Measurements from ENCODE around the gene OR2T2.
"Not testable (repeated sequence)": the region's sequence is repeated elsewhere in the genome, so short reads cannot be mapped to it uniquely, and the experiment has no call there.

DNA sequence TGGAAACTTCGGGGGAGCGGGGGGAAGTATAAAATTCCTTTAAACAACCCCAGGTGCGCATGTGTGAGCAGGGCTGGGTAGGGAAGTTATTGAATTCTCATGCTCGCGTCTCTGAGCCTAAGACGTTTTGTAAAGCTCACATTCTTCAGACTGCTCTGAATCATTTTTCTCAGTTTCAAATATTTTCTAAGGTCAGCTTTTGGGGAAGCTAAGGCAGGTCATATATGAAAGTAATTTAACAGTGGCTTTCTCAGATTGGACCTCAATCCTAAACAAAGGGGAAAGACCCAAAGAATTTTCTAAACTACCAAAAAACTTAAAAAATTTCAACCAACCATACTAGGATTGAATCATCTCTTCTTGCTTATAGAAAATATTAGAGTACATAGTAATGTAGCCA lies 10.5 kb upstream of the OR2T2 start:
- TF ChIP-seq, protein P1, sequence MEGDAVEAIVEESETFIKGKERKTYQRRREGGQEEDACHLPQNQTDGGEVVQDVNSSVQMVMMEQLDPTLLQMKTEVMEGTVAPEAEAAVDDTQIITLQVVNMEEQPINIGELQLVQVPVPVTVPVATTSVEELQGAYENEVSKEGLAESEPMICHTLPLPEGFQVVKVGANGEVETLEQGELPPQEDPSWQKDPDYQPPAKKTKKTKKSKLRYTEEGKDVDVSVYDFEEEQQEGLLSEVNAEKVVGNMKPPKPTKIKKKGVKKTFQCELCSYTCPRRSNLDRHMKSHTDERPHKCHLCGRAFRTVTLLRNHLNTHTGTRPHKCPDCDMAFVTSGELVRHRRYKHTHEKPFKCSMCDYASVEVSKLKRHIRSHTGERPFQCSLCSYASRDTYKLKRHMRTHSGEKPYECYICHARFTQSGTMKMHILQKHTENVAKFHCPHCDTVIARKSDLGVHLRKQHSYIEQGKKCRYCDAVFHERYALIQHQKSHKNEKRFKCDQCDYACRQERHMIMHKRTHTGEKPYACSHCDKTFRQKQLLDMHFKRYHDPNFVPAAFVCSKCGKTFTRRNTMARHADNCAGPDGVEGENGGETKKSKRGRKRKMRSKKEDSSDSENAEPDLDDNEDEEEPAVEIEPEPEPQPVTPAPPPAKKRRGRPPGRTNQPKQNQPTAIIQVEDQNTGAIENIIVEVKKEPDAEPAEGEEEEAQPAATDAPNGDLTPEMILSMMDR (IDR thresholded peaks at IDR 0.05; ENCODE audit: extremely low read depth in 1 of 2, insufficient read depth in 1 of 2, low read depth in 1 of 2, low read length in 2 of 2), result not testable (repeated sequence)
- TF ChIP-seq POLR2A (IDR thresholded peaks at IDR 0.05; ENCODE audit: low read depth, low read length); MYC (IDR thresholded peaks at IDR 0.05; ENCODE audit: low read depth, low read length); MAX (IDR thresholded peaks at IDR 0.05; ENCODE audit: insufficient read depth, insufficient read length): not testable (repeated sequence)
